ENCODE results near the gene ATP6AP1. TPM values are rescaled to one million over a fixed set of nuclear protein-coding genes. Genes with fewer than 3 reads are reported as not detected.

Gene ATP6AP1
- total and polyA plus RNA-seq, 2 of the 13 experiments (the other 11 are each of a cell fraction or from before 2014, with no cell fraction given), result 56.7 to 110 TPM

GRCh38 chrX:154476821-154477220, 48.3 kb downstream of the ATP6AP1 start:
- no peak for TF ChIP-seq ZNF839 (CRISPR knock-in tag; IDR thresholded peaks at IDR 0.05; ENCODE audit: borderline replicate concordance)
- no peak for TF ChIP-seq ZNF235 (CRISPR knock-in tag; IDR thresholded peaks at IDR 0.05; ENCODE audit: borderline replicate concordance)
- no peak for TF ChIP-seq FOXA1 (IDR thresholded peaks at IDR 0.05)
- TF ChIP-seq FOXA1 (CRISPR knock-in tag; IDR thresholded peaks at IDR 0.05), result no peak
- TF ChIP-seq HIVEP1 (CRISPR knock-in tag; IDR thresholded peaks at IDR 0.05), result no peak
- no peak for TF ChIP-seq PCBP1 (IDR thresholded peaks at IDR 0.05; ENCODE audit: borderline replicate concordance, low read depth, low read length)
- TF ChIP-seq TSC22D2 (CRISPR knock-in tag; IDR thresholded peaks at IDR 0.05; ENCODE audit: borderline replicate concordance), result no peak
- TF ChIP-seq DBP (CRISPR knock-in tag; IDR thresholded peaks at IDR 0.05; ENCODE audit: not compliant biosample characterization), result no peak
- TF ChIP-seq CSRNP2 (CRISPR knock-in tag; conservative IDR thresholded peaks at IDR 0.05; ENCODE audit: low read depth), result no peak
- no peak for TF ChIP-seq TEAD3 (CRISPR knock-in tag; optimal IDR thresholded peaks at IDR 0.05; ENCODE audit: borderline replicate concordance)
- no peak for TF ChIP-seq PTBP1 (IDR thresholded peaks at IDR 0.05; ENCODE audit: low read depth, low read length, poor library complexity, severe bottlenecking)
- no peak for TF ChIP-seq ZBTB3 (CRISPR knock-in tag; IDR thresholded peaks at IDR 0.05; ENCODE audit: borderline replicate concordance, low read depth)
- no peak for TF ChIP-seq ATF1 (CRISPR knock-in tag; IDR thresholded peaks at IDR 0.05)
- TF ChIP-seq SRF (IDR thresholded peaks at IDR 0.05; ENCODE audit: low read depth, low read length), result no peak
- TF ChIP-seq ISL2 (CRISPR knock-in tag; IDR thresholded peaks at IDR 0.05), result no peak
- TF ChIP-seq HMG20B (CRISPR knock-in tag; conservative IDR thresholded peaks at IDR 0.05), result no peak
- no peak for TF ChIP-seq ZSCAN9 (CRISPR knock-in tag; IDR thresholded peaks at IDR 0.05; ENCODE audit: borderline replicate concordance)
- TF ChIP-seq ZNF296 (CRISPR knock-in tag; conservative IDR thresholded peaks at IDR 0.05), result no peak

More at GRCh38 chrX:154476821-154477220, 48.3 kb downstream of the ATP6AP1 start:
- H3K9me3 ChIP-seq (ENCODE audit: low read length), result no peaks in the 10 kb centered on the region
- H3K36me3 ChIP-seq (replicated peaks in 1 of 2; ENCODE audit: control insufficient read depth in 1 of 2, insufficient read depth in 2 of 2, low read length in 2 of 2), result no peaks in the 10 kb centered on the region
- in situ Hi-C loops (cut with HindIII; ENCODE audit: extremely low pct_ligation_motif_present, low pct_unique_long_range_greater_than_20kb) (no loop called here), intact Hi-C loops (cut with micrococcal nuclease; ENCODE audit: unreplicated experiment) (no loop called here)
- H3K79me2 ChIP-seq (ENCODE audit: insufficient read depth, low read length), result no peaks in the 10 kb centered on the region
- no peak overlapping the region for H3K9ac ChIP-seq (ENCODE audit: insufficient read depth, low read depth, low read length)
- DNase-seq (ENCODE audit: low spot score) (no peak), ATAC-seq (no peak), FAIRE-seq (no peak)
- peaks cover 15% of the 10 kb centered on the region for H3K4me1 ChIP-seq (ENCODE audit: insufficient read depth, low read length)
- H3K27ac ChIP-seq (ENCODE audit: extremely low read length, insufficient read depth, low read length), result no peak overlapping the region
- no peak overlapping the region for H2AFZ ChIP-seq (ENCODE audit: low read length)
- ChIA-PET CTCF (ENCODE audit: low intra/inter-chr PET ratio, low total read pairs) (no interaction called here), POLR2A (no interaction called here)
- BruUV-seq (replicated peaks), result no TSS peak
- H3K27me3 ChIP-seq (ENCODE audit: control insufficient read depth in 1 of 2, insufficient read depth in 2 of 2, low read length in 2 of 2), result no peaks in the 10 kb centered on the region
- H3K4me2 ChIP-seq (ENCODE audit: low read depth, low read length), result no peak overlapping the region
- H4K20me1 ChIP-seq (ENCODE audit: insufficient read depth, low read length), result no peaks in the 10 kb centered on the region
- WGBS (ENCODE audit: low lambda C conversion rate), result 88% methylated on average over 7 of the region's 8 CpGs
- no peak overlapping the region for H3K4me3 ChIP-seq (replicated peaks in 1 of 3; ENCODE audit: insufficient read depth in 1 of 3, low read depth in 2 of 3, low read length in 3 of 3)
